ENCODE results near the gene UMOD.

The UMOD gene

GRCh38 chr16:20401066-20401465 is 48.6 kb upstream of the UMOD start:
- no peak for DNase-seq (ENCODE audit: low read depth in 1 of 2, low spot score in 1 of 2)
- no peak for TF ChIP-seq SPI1 (IDR thresholded peaks at IDR 0.05; ENCODE audit: borderline replicate concordance, low read depth)
- H3K27ac ChIP-seq (replicated peaks) = no peak overlapping the region
- H3K27me3 ChIP-seq (ENCODE audit: insufficient read depth, poor library complexity, severe bottlenecking) = no peaks in the 10 kb centered on the region
- H3K4me3 ChIP-seq (replicated peaks; ENCODE audit: insufficient read depth, low read length) = no peak overlapping the region

- H3K27me3 ChIP-seq (ENCODE audit: insufficient read depth, poor library complexity, severe bottlenecking) = no peaks in the 10 kb centered on the region
- no peak overlapping the region for H3K27ac ChIP-seq (replicated peaks)
- H3K4me3 ChIP-seq (replicated peaks; ENCODE audit: insufficient read depth, low read length) = no peak overlapping the region
- no peak for DNase-seq (ENCODE audit: low read depth in 1 of 2, low spot score in 1 of 2)
- no peak for TF ChIP-seq GABPA (IDR thresholded peaks at IDR 0.05; ENCODE audit: low read depth)
- TF ChIP-seq CTCF (IDR thresholded peaks at IDR 0.05; ENCODE audit: insufficient read depth, low read length) = no peak
- TF ChIP-seq REST (IDR thresholded peaks at IDR 0.05; ENCODE audit: insufficient replicate concordance, low read depth) = no peak
- no peak for TF ChIP-seq POLR2AphosphoS5 (IDR thresholded peaks at IDR 0.05; ENCODE audit: low read depth)
- no peak for TF ChIP-seq SPI1 (IDR thresholded peaks at IDR 0.05; ENCODE audit: borderline replicate concordance, low read depth)
Measured at GRCh38 chr16:20399185-20399584, 46.7 kb upstream of the UMOD start.

GRCh38 chr16:20398603-20399002 is 46.1 kb upstream of the UMOD start:
- Histone ChIP-seq H3K4me3 (replicated peaks; ENCODE audit: insufficient read depth, low read length) (no peak overlapping the region), H3K27me3 (ENCODE audit: insufficient read depth, poor library complexity, severe bottlenecking) (no peaks in the 10 kb centered on the region), H3K27ac (replicated peaks) (no peak overlapping the region)
- DNase-seq (ENCODE audit: low read depth in 1 of 2, low spot score in 1 of 2) = no peak
- TF ChIP-seq GABPA (IDR thresholded peaks at IDR 0.05; ENCODE audit: low read depth) = no peak
- TF ChIP-seq CTCF (IDR thresholded peaks at IDR 0.05; ENCODE audit: insufficient read depth, low read length) = no peak
- no peak for TF ChIP-seq SPI1 (IDR thresholded peaks at IDR 0.05; ENCODE audit: borderline replicate concordance, low read depth)
- TF ChIP-seq REST (IDR thresholded peaks at IDR 0.05; ENCODE audit: insufficient replicate concordance, low read depth) = no peak
- no peak for TF ChIP-seq POLR2AphosphoS5 (IDR thresholded peaks at IDR 0.05; ENCODE audit: low read depth)

- no peak for DNase-seq (ENCODE audit: low read depth in 1 of 2, low spot score in 1 of 2)
- no peak overlapping the region for H3K4me3 ChIP-seq (replicated peaks; ENCODE audit: insufficient read depth, low read length)
- H3K27ac ChIP-seq (replicated peaks) = no peak overlapping the region
- no peaks in the 10 kb centered on the region for H3K27me3 ChIP-seq (ENCODE audit: insufficient read depth, poor library complexity, severe bottlenecking)
- TF ChIP-seq CTCF (IDR thresholded peaks at IDR 0.05; ENCODE audit: insufficient read depth, low read length) = no peak
- no peak for TF ChIP-seq SPI1 (IDR thresholded peaks at IDR 0.05; ENCODE audit: borderline replicate concordance, low read depth)
- TF ChIP-seq REST (IDR thresholded peaks at IDR 0.05; ENCODE audit: insufficient replicate concordance, low read depth) = no peak
- TF ChIP-seq GABPA (IDR thresholded peaks at IDR 0.05; ENCODE audit: low read depth) = no peak
- no peak for TF ChIP-seq POLR2AphosphoS5 (IDR thresholded peaks at IDR 0.05; ENCODE audit: low read depth)
Measured at GRCh38 chr16:20397468-20398074, 45.1 kb upstream of the UMOD start.

Measured in HL-60 (cell line).